Vagina (tissue), 2 donors: ENCODE data around the gene RLBP1.

ENCODE experiments used
- POLR2A ChIP-seq, 2 donors: fragments of 450-650 bp; IDR thresholded peaks; one replicate each; pipeline ENCODE4 v1.6.1; 2017; ENCODE audit warnings: antibody characterized with exemption in 2 of 2, mild to moderate bottlenecking in 2 of 2, moderate library complexity in 2 of 2
- POLR2AphosphoS5 ChIP-seq, 2 donors: sonication (generic); formaldehyde crosslinking; IDR thresholded peaks; one replicate each; pipeline ENCODE4 v1.9.0; 2017; ENCODE audit warnings: antibody characterized with exemption in 2 of 2, mild to moderate bottlenecking in 2 of 2, low read depth in 1 of 2; ENCODE audit not compliant: insufficient read depth in 1 of 2
- TF ChIP-seq, protein P1 (sequence below), 3 experiments: fragments of 450-650 bp in 2 of 3; fragments of 200-600 bp in 1 of 3; sonication (generic) in 1 of 3; IDR thresholded peaks; one replicate each; pipeline ENCODE4 v1.5.1; 2017 to 2019; ENCODE audit warnings: antibody characterized with exemption in 3 of 3, mild to moderate bottlenecking in 2 of 3, moderate library complexity in 2 of 3

DNA sequence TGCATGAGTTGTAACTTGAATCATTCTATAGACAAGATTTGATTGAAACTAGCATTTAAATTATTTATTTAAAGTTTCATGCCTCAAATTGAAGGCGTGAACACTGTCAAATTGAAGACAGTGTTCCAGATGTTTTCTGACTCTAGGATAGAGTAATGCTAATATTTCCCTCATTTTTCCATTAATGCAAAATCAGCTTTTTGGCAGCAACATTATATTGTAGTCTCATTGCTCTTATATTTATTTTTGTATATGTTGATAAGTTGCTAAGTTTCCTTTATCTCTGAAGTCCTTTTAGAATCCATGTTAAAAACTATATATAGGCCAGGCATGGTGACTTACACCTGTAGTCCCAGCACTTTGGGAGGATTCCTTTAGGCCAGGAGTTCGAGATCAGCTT, 27.2 kb upstream of the RLBP1 start:
- TF ChIP-seq, protein P1, sequence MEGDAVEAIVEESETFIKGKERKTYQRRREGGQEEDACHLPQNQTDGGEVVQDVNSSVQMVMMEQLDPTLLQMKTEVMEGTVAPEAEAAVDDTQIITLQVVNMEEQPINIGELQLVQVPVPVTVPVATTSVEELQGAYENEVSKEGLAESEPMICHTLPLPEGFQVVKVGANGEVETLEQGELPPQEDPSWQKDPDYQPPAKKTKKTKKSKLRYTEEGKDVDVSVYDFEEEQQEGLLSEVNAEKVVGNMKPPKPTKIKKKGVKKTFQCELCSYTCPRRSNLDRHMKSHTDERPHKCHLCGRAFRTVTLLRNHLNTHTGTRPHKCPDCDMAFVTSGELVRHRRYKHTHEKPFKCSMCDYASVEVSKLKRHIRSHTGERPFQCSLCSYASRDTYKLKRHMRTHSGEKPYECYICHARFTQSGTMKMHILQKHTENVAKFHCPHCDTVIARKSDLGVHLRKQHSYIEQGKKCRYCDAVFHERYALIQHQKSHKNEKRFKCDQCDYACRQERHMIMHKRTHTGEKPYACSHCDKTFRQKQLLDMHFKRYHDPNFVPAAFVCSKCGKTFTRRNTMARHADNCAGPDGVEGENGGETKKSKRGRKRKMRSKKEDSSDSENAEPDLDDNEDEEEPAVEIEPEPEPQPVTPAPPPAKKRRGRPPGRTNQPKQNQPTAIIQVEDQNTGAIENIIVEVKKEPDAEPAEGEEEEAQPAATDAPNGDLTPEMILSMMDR (IDR thresholded peaks at IDR 0.05) = no peak
- TF ChIP-seq POLR2A (IDR thresholded peaks at IDR 0.05) (no peak), POLR2AphosphoS5 (IDR thresholded peaks at IDR 0.05; ENCODE audit: insufficient read depth in 1 of 2, low read depth in 1 of 2) (no peak)
